Measurements from ENCODE around the gene LDLRAD4.

Gene LDLRAD4

GRCh38 chr18:13462686-13463085 is 244.1 kb downstream of the LDLRAD4 start:
- TF ChIP-seq, protein P1, sequence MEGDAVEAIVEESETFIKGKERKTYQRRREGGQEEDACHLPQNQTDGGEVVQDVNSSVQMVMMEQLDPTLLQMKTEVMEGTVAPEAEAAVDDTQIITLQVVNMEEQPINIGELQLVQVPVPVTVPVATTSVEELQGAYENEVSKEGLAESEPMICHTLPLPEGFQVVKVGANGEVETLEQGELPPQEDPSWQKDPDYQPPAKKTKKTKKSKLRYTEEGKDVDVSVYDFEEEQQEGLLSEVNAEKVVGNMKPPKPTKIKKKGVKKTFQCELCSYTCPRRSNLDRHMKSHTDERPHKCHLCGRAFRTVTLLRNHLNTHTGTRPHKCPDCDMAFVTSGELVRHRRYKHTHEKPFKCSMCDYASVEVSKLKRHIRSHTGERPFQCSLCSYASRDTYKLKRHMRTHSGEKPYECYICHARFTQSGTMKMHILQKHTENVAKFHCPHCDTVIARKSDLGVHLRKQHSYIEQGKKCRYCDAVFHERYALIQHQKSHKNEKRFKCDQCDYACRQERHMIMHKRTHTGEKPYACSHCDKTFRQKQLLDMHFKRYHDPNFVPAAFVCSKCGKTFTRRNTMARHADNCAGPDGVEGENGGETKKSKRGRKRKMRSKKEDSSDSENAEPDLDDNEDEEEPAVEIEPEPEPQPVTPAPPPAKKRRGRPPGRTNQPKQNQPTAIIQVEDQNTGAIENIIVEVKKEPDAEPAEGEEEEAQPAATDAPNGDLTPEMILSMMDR (IDR thresholded peaks at IDR 0.05; ENCODE audit: unreplicated experiment in 3 of 3): no peak
- H3K4me3 Mint-ChIP-seq: no peak overlapping the region
- H3K27me3 Mint-ChIP-seq (ENCODE audit: low read depth): no peaks in the 10 kb centered on the region
- peaks cover 7% of the 10 kb centered on the region for H3K36me3 Mint-ChIP-seq (ENCODE audit: low read depth)
- H3K27ac Mint-ChIP-seq: no peak overlapping the region
- peaks cover 15% of the 10 kb centered on the region for H3K9me3 Mint-ChIP-seq
- H3K4me1 Mint-ChIP-seq: peaks cover 14% of the 10 kb centered on the region

DNA sequence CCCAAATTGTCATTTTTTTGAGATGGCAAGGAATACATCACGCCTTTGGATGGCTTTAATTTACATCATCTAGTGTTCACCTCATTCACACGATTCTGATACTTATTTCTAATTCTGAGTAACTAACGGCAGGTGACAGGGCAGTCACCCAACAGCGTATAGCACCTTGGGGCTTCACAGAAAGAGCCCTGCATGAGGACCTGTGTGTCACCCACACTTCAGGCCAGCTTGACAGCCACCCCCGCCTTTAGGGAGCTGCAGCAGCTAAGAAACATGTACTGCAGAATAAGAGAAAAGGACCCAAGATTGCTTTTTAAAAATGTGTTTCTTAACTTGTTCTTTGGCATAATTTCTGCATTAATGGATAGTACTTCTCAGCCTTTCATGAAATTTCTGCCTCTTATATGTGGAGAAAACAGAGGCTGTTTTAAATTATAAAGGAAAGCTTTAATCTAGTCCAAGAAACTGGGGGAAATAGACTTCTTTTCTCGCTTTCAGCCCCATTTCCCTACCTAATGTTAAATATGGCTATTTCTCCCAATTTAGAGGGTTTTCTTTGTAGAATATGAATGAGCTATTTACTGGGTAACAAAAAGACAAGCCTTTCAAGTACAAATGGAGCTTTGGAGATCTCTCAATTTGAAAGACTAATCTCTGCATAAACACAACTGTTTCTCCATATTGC is 245.1 kb downstream of the LDLRAD4 start:
- no peak overlapping the region for H3K4me3 Mint-ChIP-seq
- H3K27me3 Mint-ChIP-seq (ENCODE audit: low read depth): no peaks in the 10 kb centered on the region
- peaks cover 4% of the 10 kb centered on the region for H3K36me3 Mint-ChIP-seq (ENCODE audit: low read depth)
- peaks cover 14% of the 10 kb centered on the region for H3K4me1 Mint-ChIP-seq
- TF ChIP-seq, protein P1 (IDR thresholded peaks at IDR 0.05; ENCODE audit: unreplicated experiment in 3 of 3): no peak
- peaks cover 14% of the 10 kb centered on the region for H3K9me3 Mint-ChIP-seq
- no peak overlapping the region for H3K27ac Mint-ChIP-seq

DNA sequence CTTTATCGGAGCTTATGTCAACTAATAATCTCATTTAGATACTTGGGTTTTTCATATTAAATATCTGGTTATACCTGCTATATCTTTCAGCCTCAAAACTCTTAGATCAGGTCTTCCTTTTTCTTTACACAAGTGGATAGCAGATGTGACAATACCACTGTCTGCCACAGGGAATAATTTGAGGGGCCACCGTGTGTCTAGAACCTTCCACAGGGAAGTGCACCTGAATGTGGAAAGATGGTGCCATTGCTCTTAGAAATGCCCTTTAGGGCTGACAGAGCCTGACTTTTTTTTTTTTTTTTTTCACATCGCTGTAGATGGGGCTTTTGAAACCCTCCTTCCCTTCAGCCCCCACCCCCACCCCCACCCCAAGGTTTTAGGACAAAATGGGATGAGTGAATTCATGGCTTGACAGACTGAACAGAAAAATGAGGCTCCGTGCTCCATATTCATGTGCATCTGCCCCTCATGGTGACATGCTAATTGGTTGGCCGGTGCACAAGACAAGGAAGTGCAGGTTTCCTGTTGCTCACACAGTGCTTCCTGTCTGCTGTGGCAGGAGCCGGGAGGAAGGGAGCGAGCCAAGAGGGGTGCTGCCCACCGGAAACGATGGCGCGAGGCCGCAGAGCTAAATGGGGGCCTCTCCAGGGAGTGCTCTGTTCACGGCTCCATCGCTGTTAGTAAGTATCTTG is 246.0 kb downstream of the LDLRAD4 start:
- Mint-ChIP-seq H3K4me3 (no peak overlapping the region), H3K9me3 (peaks cover 14% of the 10 kb centered on the region), H3K4me1 (peaks cover 14% of the 10 kb centered on the region), H3K36me3 (ENCODE audit: low read depth) (peaks cover 4% of the 10 kb centered on the region), H3K27ac (no peak overlapping the region), H3K27me3 (ENCODE audit: low read depth) (no peaks in the 10 kb centered on the region)
- TF ChIP-seq, protein P1 (IDR thresholded peaks at IDR 0.05; ENCODE audit: unreplicated experiment in 3 of 3): no peak

GRCh38 chr18:13465124-13465446 is 246.5 kb downstream of the LDLRAD4 start:
- no peaks in the 10 kb centered on the region for H3K27me3 Mint-ChIP-seq (ENCODE audit: low read depth)
- H3K36me3 Mint-ChIP-seq (ENCODE audit: low read depth): peaks cover 4% of the 10 kb centered on the region
- H3K4me3 Mint-ChIP-seq: no peak overlapping the region
- no peak overlapping the region for H3K27ac Mint-ChIP-seq
- peaks cover 14% of the 10 kb centered on the region for H3K4me1 Mint-ChIP-seq
- TF ChIP-seq, protein P1 (IDR thresholded peaks at IDR 0.05; ENCODE audit: unreplicated experiment in 3 of 3): no peak
- H3K9me3 Mint-ChIP-seq: peaks cover 14% of the 10 kb centered on the region

GRCh38 chr18:13465476-13465875 is 246.9 kb downstream of the LDLRAD4 start:
- Mint-ChIP-seq H3K27ac (no peak overlapping the region), H3K27me3 (ENCODE audit: low read depth) (no peaks in the 10 kb centered on the region), H3K4me3 (no peak overlapping the region), H3K4me1 (peaks cover 14% of the 10 kb centered on the region), H3K36me3 (ENCODE audit: low read depth) (peaks cover under 1% of the 10 kb centered on the region), H3K9me3 (peaks cover 14% of the 10 kb centered on the region)
- TF ChIP-seq, protein P1 (IDR thresholded peaks at IDR 0.05; ENCODE audit: unreplicated experiment in 3 of 3): no peak

Measured in nephron (organoid).